ENCODE data around the gene ZNF655. TPM values are rescaled to one million over a fixed set of nuclear protein-coding genes. Genes with fewer than 3 reads are reported as not detected.

ZNF655 gene
- polyA plus RNA-seq, 3 donors, result 61.6 to 151 (median 62.2) TPM

- H4K20me1 ChIP-seq (ENCODE audit: insufficient read depth, low read length), result peaks cover 25% of the 10 kb centered on the region
- peak overlapping the region; percentile 71 to 97 (median 80) for H3K4me3 ChIP-seq (replicated peaks in 1 of 3; ENCODE audit: low read depth in 2 of 3, low read length in 3 of 3)
- no peak for TF ChIP-seq CTCF (IDR thresholded peaks at IDR 0.05)
- no peak for DNase-seq
- Mint-ChIP-seq H3K27me3 (ENCODE audit: low read depth in 3 of 3) (peaks cover 0 to 2% (median 0%) of the 10 kb centered on the region in 3 donors), H3K4me3 (peak overlapping the region; percentile 94 to 99), H3K36me3 (peaks cover 50 to 53% of the 10 kb centered on the region in 2 donors), H3K27ac (peak overlapping the region; percentile 97 to 100 (median 99)), H3K9me3 (no peaks in the 10 kb centered on the region), H3K4me1 (peaks cover 51% of the 10 kb centered on the region)
- H3K36me3 ChIP-seq (replicated peaks in 1 of 2; ENCODE audit: control insufficient read depth in 1 of 2, insufficient read depth in 2 of 2, low read length in 2 of 2), result peaks cover 39 to 47% of the 10 kb centered on the region in 2 donors
- H3K27me3 ChIP-seq (ENCODE audit: control insufficient read depth in 2 of 2, insufficient read depth in 2 of 2, low read length in 2 of 2), result no peaks in the 10 kb centered on the region
- H3K4me1 ChIP-seq (ENCODE audit: control insufficient read depth in 1 of 2, insufficient read depth in 2 of 2, low read length in 2 of 2), result peaks cover 23 to 57% of the 10 kb centered on the region in 2 donors
- H3K27ac ChIP-seq (ENCODE audit: low read depth in 1 of 2, low read length in 2 of 2), result peak overlapping the region; percentile 94 to 99
- H3K79me2 ChIP-seq (ENCODE audit: insufficient read depth, low read length), result peaks cover 77% of the 10 kb centered on the region
- intact Hi-C loops (cut with micrococcal nuclease), result loop anchor here (2.0 to 5.0 kb wide), 2 partner anchors 55 to 58 kb away; partner anchors contain the start of genes ZKSCAN5 (in 2 of the 2) and ZSCAN25 (in 1 of the 2)
- 16% methylated on average over 23 of the region's 31 CpGs for WGBS (ENCODE audit: insufficient coverage)
- H3K9me3 ChIP-seq (replicated peaks in 1 of 2; ENCODE audit: control insufficient read depth in 1 of 2, insufficient read depth in 1 of 2, low read length in 2 of 2), result no peaks in the 10 kb centered on the region
- peak overlapping the region; percentile 92 for H3K4me2 ChIP-seq (replicated peaks; ENCODE audit: extremely low read depth, low read length, poor library complexity, severe bottlenecking)
- H2AFZ ChIP-seq (ENCODE audit: insufficient read depth, low read depth, low read length, poor library complexity, severe bottlenecking), result peak overlapping the region; percentile 94
- H3K9ac ChIP-seq (ENCODE audit: insufficient read depth, low read length, poor library complexity, severe bottlenecking), result peak overlapping the region; percentile 96
Measured at GRCh38 chr7:99559175-99559915, 903 bp downstream of the ZNF655 start.

GRCh38 chr7:99560834-99561736, 2.6 kb downstream of the ZNF655 start:
- Histone ChIP-seq H3K4me2 (replicated peaks; ENCODE audit: extremely low read depth, low read length, poor library complexity, severe bottlenecking) (no peak overlapping the region), H2AFZ (ENCODE audit: insufficient read depth, low read depth, low read length, poor library complexity, severe bottlenecking) (no peak overlapping the region), H3K4me1 (ENCODE audit: control insufficient read depth in 1 of 2, insufficient read depth in 2 of 2, low read length in 2 of 2) (peaks cover 19 to 45% of the 10 kb centered on the region in 2 donors), H3K4me3 (replicated peaks in 1 of 3; ENCODE audit: low read depth in 2 of 3, low read length in 3 of 3) (no peak overlapping the region), H3K9ac (ENCODE audit: insufficient read depth, low read length, poor library complexity, severe bottlenecking) (no peak overlapping the region), H4K20me1 (ENCODE audit: insufficient read depth, low read length) (peaks cover 38% of the 10 kb centered on the region), H3K27me3 (ENCODE audit: control insufficient read depth in 2 of 2, insufficient read depth in 2 of 2, low read length in 2 of 2) (no peaks in the 10 kb centered on the region), H3K27ac (ENCODE audit: low read depth in 1 of 2, low read length in 2 of 2) (peak overlapping the region in 1 of 2 donors; percentile 33), H3K79me2 (ENCODE audit: insufficient read depth, low read length) (peaks cover 80% of the 10 kb centered on the region), H3K9me3 (replicated peaks in 1 of 2; ENCODE audit: control insufficient read depth in 1 of 2, insufficient read depth in 1 of 2, low read length in 2 of 2) (no peaks in the 10 kb centered on the region), H3K36me3 (replicated peaks in 1 of 2; ENCODE audit: control insufficient read depth in 1 of 2, insufficient read depth in 2 of 2, low read length in 2 of 2) (peaks cover 55 to 65% of the 10 kb centered on the region in 2 donors)
- Mint-ChIP-seq H3K9me3 (no peaks in the 10 kb centered on the region), H3K27me3 (ENCODE audit: low read depth in 3 of 3) (peaks cover 0 to 2% (median 0%) of the 10 kb centered on the region in 3 donors), H3K4me3 (no peak overlapping the region), H3K27ac (peak overlapping the region in 6 of 7 donors; percentile 60 to 82 (median 73)), H3K36me3 (peaks cover 54 to 63% of the 10 kb centered on the region in 2 donors), H3K4me1 (peaks cover 39% of the 10 kb centered on the region)
- intact Hi-C loops (cut with micrococcal nuclease), result no loop called here
- WGBS (ENCODE audit: insufficient coverage), result 93% methylated on average over 3 of the region's 7 CpGs
- no peak for TF ChIP-seq CTCF (IDR thresholded peaks at IDR 0.05)
- DNase-seq, result peak in 2 of 3 donors; percentile 9 to 14

All from CD14-positive monocyte (primary cell).